Astrocyte (in vitro differentiated cells and primary cell): ENCODE measurements around the gene ZFAND6. TPM values are rescaled to one million over a fixed set of nuclear protein-coding genes. Genes with fewer than 3 reads are reported as not detected.

Experiments
- DNase-seq: peaks from one replicate; pipeline ENCODE4 v3.0.0-alpha.2; 2010; ENCODE audit warnings: low read depth
- FAIRE-seq: peaks from 2 replicates; lab custom pipeline; 2011; peaks lifted over from hg19 to GRCh38; lab: Jason Lieb, UNC
- H2AFZ ChIP-seq: 2 replicates; pipeline ENCODE4 v1.6.0; 2012; ENCODE audit warnings: low read depth, low read length, inconsistent platforms
- H3K27ac ChIP-seq: 2 replicates; pipeline ENCODE4 v1.5.1; 2011; ENCODE audit warnings: low read depth, low read length, inconsistent platforms
- H3K27me3 ChIP-seq: 2 replicates; pipeline ENCODE4 v1.6.0; 2011; ENCODE audit warnings: low read length, inconsistent platforms; ENCODE audit not compliant: insufficient read depth
- H3K36me3 ChIP-seq: 2 replicates; pipeline ENCODE4 v1.5.1; 2011; ENCODE audit warnings: low read length, inconsistent platforms; ENCODE audit not compliant: insufficient read depth
- H3K4me1 ChIP-seq: 2 replicates; pipeline ENCODE4 v1.5.1; 2011; ENCODE audit warnings: low read length, inconsistent platforms; ENCODE audit not compliant: insufficient read depth
- H3K4me2 ChIP-seq: 2 replicates; pipeline ENCODE4 v1.6.0; 2012; ENCODE audit warnings: low read length, inconsistent platforms
- H3K4me3 ChIP-seq: 2 replicates; pipeline ENCODE4 v1.5.1; 2011; ENCODE audit warnings: low read depth, mild to moderate bottlenecking, low read length, inconsistent platforms; ENCODE audit not compliant: insufficient read depth
- H3K79me2 ChIP-seq: 2 replicates; pipeline ENCODE4 v1.6.0; 2012; ENCODE audit warnings: mild to moderate bottlenecking, low read length, inconsistent platforms; ENCODE audit not compliant: insufficient read depth
- H3K9ac ChIP-seq: 2 replicates; pipeline ENCODE4 v1.6.0; 2012; ENCODE audit warnings: mild to moderate bottlenecking, low read length, inconsistent platforms
- H3K9me3 ChIP-seq: 2 replicates; pipeline ENCODE4 v1.5.1; 2012; ENCODE audit warnings: low read depth, mild to moderate bottlenecking, low read length, inconsistent platforms; ENCODE audit not compliant: insufficient read depth
- H4K20me1 ChIP-seq: 2 replicates; pipeline ENCODE4 v1.6.0; 2012; ENCODE audit warnings: low read length, inconsistent platforms; ENCODE audit not compliant: insufficient read depth
- H3K27ac Mint-ChIP-seq: one replicate; pipeline ENCODE4 v1.8.0; 2021; ENCODE audit warnings: mild to moderate bottlenecking, mixed read lengths; ENCODE audit not compliant: unreplicated experiment
- H3K27me3 Mint-ChIP-seq: one replicate; pipeline ENCODE4 v1.8.0; 2021; ENCODE audit warnings: low read depth, mixed read lengths; ENCODE audit not compliant: unreplicated experiment
- H3K36me3 Mint-ChIP-seq: one replicate; pipeline ENCODE4 v1.8.0; 2021; ENCODE audit warnings: low read depth, mixed read lengths; ENCODE audit not compliant: unreplicated experiment
- H3K4me1 Mint-ChIP-seq: one replicate; pipeline ENCODE4 v1.8.0; 2021; ENCODE audit warnings: low read depth, mixed read lengths; ENCODE audit not compliant: unreplicated experiment
- H3K4me3 Mint-ChIP-seq: one replicate; pipeline ENCODE4 v1.8.0; 2021; ENCODE audit warnings: mild to moderate bottlenecking, moderate library complexity, mixed read lengths; ENCODE audit not compliant: unreplicated experiment
- H3K9me3 Mint-ChIP-seq: one replicate; pipeline ENCODE4 v1.8.0; 2021; ENCODE audit warnings: mild to moderate bottlenecking, mixed read lengths; ENCODE audit not compliant: unreplicated experiment
- EZH2 ChIP-seq: IDR thresholded peaks from 2 replicates; pipeline ENCODE4 v1.6.1; 2012; ENCODE audit warnings: mild to moderate bottlenecking, low read length, inconsistent platforms; ENCODE audit not compliant: insufficient read depth
- total RNA-seq: library from RNA; stranded (reverse); gene quantifications from 2 replicates; pipeline ENCODE4 v1.2.1, GENCODE V29; 2021
- TF ChIP-seq, protein P1 (sequence below): IDR thresholded peaks from 2 replicates; pipeline ENCODE4 v1.5.1; 2011; ENCODE audit warnings: low read depth, mild to moderate bottlenecking, inconsistent platforms, low read length, moderate library complexity; ENCODE audit not compliant: insufficient read depth

Gene ZFAND6
- total RNA-seq, 1 donor from 2014 or later, result 70.0 TPM

DNA sequence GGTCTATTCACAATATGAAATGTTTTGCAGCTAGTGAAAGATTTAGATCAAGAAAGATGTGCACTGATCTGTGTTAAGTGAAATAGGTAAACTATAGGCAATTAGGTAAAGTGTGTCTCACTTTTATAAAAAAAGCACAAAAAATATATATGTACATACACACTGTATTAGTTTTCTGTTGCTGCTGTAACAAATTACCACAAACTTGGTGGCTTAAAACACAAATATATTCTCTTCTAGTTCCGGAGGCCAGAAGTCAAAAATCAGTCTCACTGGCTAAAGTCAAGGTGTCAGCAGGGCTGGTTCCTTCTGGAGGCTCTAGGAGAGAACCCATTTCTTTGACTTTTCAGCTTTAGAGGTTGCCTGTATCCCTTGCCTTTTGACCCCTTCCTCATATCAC lies 104.4 kb downstream of the ZFAND6 start:
- Histone ChIP-seq H3K36me3 (no peaks in the 10 kb centered on the region), H2AFZ (no peak overlapping the region), H3K9ac (no peak overlapping the region), H3K4me3 (no peak overlapping the region), H3K27ac (no peak overlapping the region), H3K27me3 (no peaks in the 10 kb centered on the region), H4K20me1 (no peaks in the 10 kb centered on the region), H3K9me3 (no peaks in the 10 kb centered on the region), H3K4me2 (no peak overlapping the region), H3K79me2 (no peaks in the 10 kb centered on the region), H3K4me1 (peaks cover 11% of the 10 kb centered on the region)
- H3K9me3 Mint-ChIP-seq, result no peaks in the 10 kb centered on the region
- peaks cover 28% of the 10 kb centered on the region for H3K36me3 Mint-ChIP-seq
- H3K4me1 Mint-ChIP-seq, result peaks cover 17% of the 10 kb centered on the region
- H3K27ac Mint-ChIP-seq, result no peak overlapping the region
- TF ChIP-seq, protein P1, sequence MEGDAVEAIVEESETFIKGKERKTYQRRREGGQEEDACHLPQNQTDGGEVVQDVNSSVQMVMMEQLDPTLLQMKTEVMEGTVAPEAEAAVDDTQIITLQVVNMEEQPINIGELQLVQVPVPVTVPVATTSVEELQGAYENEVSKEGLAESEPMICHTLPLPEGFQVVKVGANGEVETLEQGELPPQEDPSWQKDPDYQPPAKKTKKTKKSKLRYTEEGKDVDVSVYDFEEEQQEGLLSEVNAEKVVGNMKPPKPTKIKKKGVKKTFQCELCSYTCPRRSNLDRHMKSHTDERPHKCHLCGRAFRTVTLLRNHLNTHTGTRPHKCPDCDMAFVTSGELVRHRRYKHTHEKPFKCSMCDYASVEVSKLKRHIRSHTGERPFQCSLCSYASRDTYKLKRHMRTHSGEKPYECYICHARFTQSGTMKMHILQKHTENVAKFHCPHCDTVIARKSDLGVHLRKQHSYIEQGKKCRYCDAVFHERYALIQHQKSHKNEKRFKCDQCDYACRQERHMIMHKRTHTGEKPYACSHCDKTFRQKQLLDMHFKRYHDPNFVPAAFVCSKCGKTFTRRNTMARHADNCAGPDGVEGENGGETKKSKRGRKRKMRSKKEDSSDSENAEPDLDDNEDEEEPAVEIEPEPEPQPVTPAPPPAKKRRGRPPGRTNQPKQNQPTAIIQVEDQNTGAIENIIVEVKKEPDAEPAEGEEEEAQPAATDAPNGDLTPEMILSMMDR, result no peak
- TF ChIP-seq EZH2, result no peak
- DNase-seq, result no peak
- FAIRE-seq, result no peak
- no peaks in the 10 kb centered on the region for H3K27me3 Mint-ChIP-seq
- no peak overlapping the region for H3K4me3 Mint-ChIP-seq

GRCh38 chr15:80167936-80168335 lies 108.5 kb downstream of the ZFAND6 start:
- Mint-ChIP-seq H3K27ac (no peak overlapping the region), H3K36me3 (peaks cover 24% of the 10 kb centered on the region), H3K4me3 (no peak overlapping the region), H3K4me1 (no peaks in the 10 kb centered on the region), H3K9me3 (no peaks in the 10 kb centered on the region), H3K27me3 (no peaks in the 10 kb centered on the region)
- Histone ChIP-seq H3K36me3 (no peaks in the 10 kb centered on the region), H3K4me1 (no peaks in the 10 kb centered on the region), H3K9ac (no peak overlapping the region), H3K27me3 (no peaks in the 10 kb centered on the region), H3K4me3 (no peak overlapping the region), H3K27ac (no peak overlapping the region), H2AFZ (no peak overlapping the region), H3K4me2 (no peak overlapping the region), H3K79me2 (no peaks in the 10 kb centered on the region), H3K9me3 (no peaks in the 10 kb centered on the region), H4K20me1 (no peaks in the 10 kb centered on the region)
- no peak for FAIRE-seq
- no peak for DNase-seq
- no peak for TF ChIP-seq EZH2
- TF ChIP-seq, protein P1, result no peak

DNA sequence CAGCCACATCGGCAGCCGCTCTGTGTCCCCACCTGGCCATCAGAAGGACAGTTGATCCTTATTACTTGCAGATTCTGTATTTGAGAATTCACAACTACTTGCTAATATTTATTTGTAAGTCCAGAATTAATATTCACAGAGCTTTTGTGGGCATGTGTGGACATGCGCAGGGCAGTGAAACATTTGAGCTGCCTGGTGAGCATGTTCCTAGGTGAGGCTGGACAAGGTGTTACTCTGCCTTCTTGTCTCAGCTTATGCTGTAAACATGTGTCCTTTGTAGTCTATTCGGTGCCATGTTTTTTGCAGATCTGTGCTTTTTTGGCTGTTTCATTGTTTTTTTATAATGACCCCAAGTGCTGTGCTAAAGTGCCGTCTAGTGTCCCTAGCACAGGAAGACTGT lies 108.9 kb downstream of the ZFAND6 start:
- peaks cover 22% of the 10 kb centered on the region for H3K36me3 Mint-ChIP-seq
- no peaks in the 10 kb centered on the region for H3K9me3 ChIP-seq
- peaks cover under 1% of the 10 kb centered on the region for H3K4me1 ChIP-seq
- H3K4me3 Mint-ChIP-seq, result peak overlapping the region; percentile 20
- H3K27me3 ChIP-seq, result no peaks in the 10 kb centered on the region
- no peak overlapping the region for H2AFZ ChIP-seq
- H3K4me2 ChIP-seq, result no peak overlapping the region
- H4K20me1 ChIP-seq, result peaks cover 1% of the 10 kb centered on the region
- H3K9me3 Mint-ChIP-seq, result no peaks in the 10 kb centered on the region
- no peak overlapping the region for H3K27ac ChIP-seq
- TF ChIP-seq, protein P1, result no peak
- TF ChIP-seq EZH2, result no peak
- no peak for DNase-seq
- FAIRE-seq, result no peak
- H3K4me1 Mint-ChIP-seq, result no peaks in the 10 kb centered on the region
- H3K27ac Mint-ChIP-seq, result no peak overlapping the region
- no peaks in the 10 kb centered on the region for H3K79me2 ChIP-seq
- H3K4me3 ChIP-seq, result no peak overlapping the region
- no peak overlapping the region for H3K9ac ChIP-seq
- H3K36me3 ChIP-seq, result no peaks in the 10 kb centered on the region
- no peaks in the 10 kb centered on the region for H3K27me3 Mint-ChIP-seq
